HepG2 (cell line): ENCODE results near the gene ADM5. TPM values are rescaled to one million over a fixed set of nuclear protein-coding genes. Genes with fewer than 3 reads are reported as not detected.

ENCODE experiments used
- BORCS8-MEF2B ChIP-seq: sonication (generic); formaldehyde crosslinking; IDR thresholded peaks from 2 replicates; pipeline ENCODE4 v1.8.0; 2022; ENCODE audit warnings: mild to moderate bottlenecking, missing genetic modification reagents
- CENPX ChIP-seq: sonication (generic); formaldehyde crosslinking; IDR thresholded peaks from 2 replicates; pipeline ENCODE4 v1.9.0; 2021; ENCODE audit warnings: mild to moderate bottlenecking, missing genetic modification reagents, moderate library complexity
- DDIT3 ChIP-seq: sonication (generic); formaldehyde crosslinking; IDR thresholded peaks from 2 replicates; pipeline ENCODE4 v1.4.0; 2020; ENCODE audit warnings: mild to moderate bottlenecking, missing genetic modification reagents
- HCFC1 ChIP-seq: fragments of 150-350 bp; IDR thresholded peaks from 2 replicates; pipeline ENCODE4 v1.6.1; 2014; ENCODE audit warnings: low read depth, low read length
- HMG20A ChIP-seq: IDR thresholded peaks from 2 replicates; pipeline ENCODE4 v1.6.1; 2016; ENCODE audit warnings: borderline replicate concordance
- NAIF1 ChIP-seq: sonication (generic); formaldehyde crosslinking; IDR thresholded peaks from 2 replicates; pipeline ENCODE4 v1.5.0; 2020; ENCODE audit warnings: mild to moderate bottlenecking, missing genetic modification reagents, borderline replicate concordance
- SAP130 ChIP-seq: IDR thresholded peaks from 2 replicates; pipeline ENCODE4 v1.6.1; 2016; ENCODE audit warnings: low read depth
- TMF1 ChIP-seq: sonication (generic); formaldehyde crosslinking; IDR thresholded peaks from 2 replicates; pipeline ENCODE4 v1.8.1; 2022; ENCODE audit warnings: low read depth, missing genetic modification reagents
- ZBED4 ChIP-seq: sonication (generic); formaldehyde crosslinking; IDR thresholded peaks from 2 replicates; pipeline ENCODE4 v1.4.0; 2020; ENCODE audit warnings: missing genetic modification reagents, borderline replicate concordance
- ZFP37 ChIP-seq: sonication (generic); formaldehyde crosslinking; IDR thresholded peaks from 2 replicates; pipeline ENCODE4 v1.4.0; 2020; ENCODE audit warnings: missing genetic modification reagents, borderline replicate concordance
- ZFP90 ChIP-seq: sonication (generic); formaldehyde crosslinking; IDR thresholded peaks from 2 replicates; pipeline ENCODE4 v1.8.0; 2022; ENCODE audit warnings: missing genetic modification reagents, mild to moderate bottlenecking, inconsistent platforms, borderline replicate concordance
- ZHX1 ChIP-seq: sonication (generic); formaldehyde crosslinking; IDR thresholded peaks from 2 replicates; pipeline ENCODE4 v1.8.1; 2022; ENCODE audit warnings: low read depth, mild to moderate bottlenecking, missing genetic modification reagents
- ZNF496 ChIP-seq: sonication (generic); formaldehyde crosslinking; IDR thresholded peaks from 2 replicates; pipeline ENCODE4 v1.8.1; 2023; ENCODE audit warnings: mild to moderate bottlenecking, moderate library complexity, missing genetic modification reagents; ENCODE audit not compliant: insufficient replicate concordance
- ZNF572 ChIP-seq: sonication (generic); formaldehyde crosslinking; IDR thresholded peaks from 2 replicates; pipeline ENCODE4 v1.5.1; 2020; ENCODE audit warnings: mild to moderate bottlenecking, missing genetic modification reagents
- ZNF747 ChIP-seq: sonication (generic); formaldehyde crosslinking; IDR thresholded peaks from 2 replicates; pipeline ENCODE4 v1.8.1; 2023; ENCODE audit warnings: missing genetic modification reagents, mild to moderate bottlenecking, borderline replicate concordance
- ZNF770 ChIP-seq: sonication (generic); formaldehyde crosslinking; IDR thresholded peaks from 2 replicates; pipeline ENCODE4 v1.5.0; 2020; ENCODE audit warnings: mild to moderate bottlenecking, missing genetic modification reagents
- ZNF792 ChIP-seq: IDR thresholded peaks from 2 replicates; pipeline ENCODE4 v1.6.1; 2016
- polyA plus RNA-seq, 8 experiments: library from polyadenylated mRNA; depleted of rRNA in 3 of 8; stranded (reverse) in 7 of 8; unstranded in 1 of 8; fragments of >200 nt; fragmentation: Illumina TruSeq in 4 of 8; extraction: Trizol in 4 of 8; gene quantifications; 2 replicates each; pipeline versions ENCODE4 v1.2.1 to v1.2.3, GENCODE V29; 2011 to 2016; ENCODE audit warnings: low read depth in 4 of 8, missing spikeins in 1 of 8, mixed read lengths in 1 of 8; ENCODE audit not compliant: insufficient read depth in 1 of 8
- total RNA-seq, 5 experiments: library from RNA; depleted of rRNA; stranded (reverse); fragments of >200 nt; fragmentation: Illumina TruSeq; extraction: Trizol; gene quantifications; 2 replicates each; pipeline ENCODE4 v1.2.3, GENCODE V29; 2016; ENCODE audit warnings: low read depth in 1 of 5

ADM5 gene
- total and polyA plus RNA-seq, 2 of the 13 experiments (the other 11 are each of a cell fraction or from before 2014, with no cell fraction given), result 2.7 to 4.1 TPM

GRCh38 chr19:49672131-49672919 is 17.1 kb upstream of the ADM5 start (continued):
- TF ChIP-seq ZFP90 (CRISPR knock-in tag) (peak; percentile 84; the same call in 1 of the 2 replicates), CENPX (no peak), ZNF770 (no peak), BORCS8-MEF2B (CRISPR knock-in tag) (peak; percentile 48; the same call in 1 of the 2 replicates), ZFP37 (CRISPR knock-in tag) (no peak), ZNF572 (CRISPR knock-in tag) (no peak), ZHX1 (CRISPR knock-in tag) (peak; percentile 69; the same call in 1 of the 2 replicates), HCFC1 (no peak; the same call in 1 of the 2 replicates), SAP130 (CRISPR knock-in tag) (peak; percentile 90), DDIT3 (CRISPR knock-in tag) (no peak), ZNF496 (CRISPR knock-in tag) (no peak), ZNF792 (CRISPR knock-in tag) (peak; percentile 73; the same call in 1 of the 2 replicates), ZNF747 (CRISPR knock-in tag) (peak; percentile 29; the same call in 1 of the 2 replicates), NAIF1 (no peak), TMF1 (CRISPR knock-in tag) (no peak), ZBED4 (CRISPR knock-in tag) (peak; percentile 79; the same call in 1 of the 2 replicates), HMG20A (CRISPR knock-in tag) (no peak)
